Activated gamma-delta T cell (primary cell): ENCODE measurements around the gene APOA1.

Experiments used
- DNase-seq: peaks from one replicate; lab custom pipeline; 2025; lab: John Stamatoyannopoulos, UW
- total RNA-seq, 2 donors: gene quantifications; one replicate each; lab custom pipeline; 2026; lab: John Stamatoyannopoulos, UW

Gene APOA1
- 0.05 to 0.35 reads per million in 2 donors for total RNA-seq

DNA sequence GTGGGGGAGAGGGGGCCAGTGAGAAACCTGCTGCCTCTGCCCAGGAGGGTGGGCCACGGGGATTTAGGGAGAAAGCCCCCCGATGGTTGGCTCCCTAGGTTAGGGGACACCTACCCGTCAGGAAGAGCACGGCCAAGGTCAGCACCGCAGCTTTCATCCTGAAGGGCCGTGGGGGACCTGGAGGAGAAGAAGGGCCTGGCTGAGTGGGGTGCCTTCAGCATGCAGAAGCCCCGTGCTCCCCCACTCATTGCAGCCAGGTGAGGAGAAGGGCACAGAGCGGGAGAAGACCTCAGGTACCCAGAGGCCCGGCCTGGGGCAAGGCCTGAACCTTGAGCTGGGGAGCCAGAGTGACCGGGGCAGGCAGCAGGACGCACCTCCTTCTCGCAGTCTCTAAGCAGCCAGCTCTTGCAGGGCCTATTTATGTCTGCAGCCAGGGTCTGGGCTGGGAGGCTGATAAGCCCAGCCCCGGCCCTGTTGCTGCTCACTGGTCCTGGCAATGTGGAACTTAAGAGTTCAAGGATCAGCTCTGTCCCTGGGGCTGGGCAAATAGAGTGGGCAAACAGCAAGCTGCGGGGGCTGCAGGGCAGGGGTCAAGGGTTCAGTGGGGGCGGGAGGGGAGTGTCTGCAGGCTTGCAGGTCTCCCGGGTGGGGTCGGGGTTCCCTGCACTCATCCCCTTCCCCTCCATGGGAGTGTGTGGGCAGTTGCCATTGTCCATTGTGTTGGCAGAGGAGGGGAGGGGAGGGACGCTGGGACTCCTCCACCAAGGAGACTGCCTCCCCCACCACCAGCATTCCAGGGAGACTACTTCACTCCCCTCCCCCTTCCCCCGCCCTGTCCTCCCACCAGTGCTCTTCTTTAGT, at the start of gene APOA1:
Gene APOA1, minus strand, starts transcription at position 392 of the 861 bp plus-strand sequence. Its CDS starts 235 bp downstream, at position 157.
- DNase-seq, result no peak

DNA sequence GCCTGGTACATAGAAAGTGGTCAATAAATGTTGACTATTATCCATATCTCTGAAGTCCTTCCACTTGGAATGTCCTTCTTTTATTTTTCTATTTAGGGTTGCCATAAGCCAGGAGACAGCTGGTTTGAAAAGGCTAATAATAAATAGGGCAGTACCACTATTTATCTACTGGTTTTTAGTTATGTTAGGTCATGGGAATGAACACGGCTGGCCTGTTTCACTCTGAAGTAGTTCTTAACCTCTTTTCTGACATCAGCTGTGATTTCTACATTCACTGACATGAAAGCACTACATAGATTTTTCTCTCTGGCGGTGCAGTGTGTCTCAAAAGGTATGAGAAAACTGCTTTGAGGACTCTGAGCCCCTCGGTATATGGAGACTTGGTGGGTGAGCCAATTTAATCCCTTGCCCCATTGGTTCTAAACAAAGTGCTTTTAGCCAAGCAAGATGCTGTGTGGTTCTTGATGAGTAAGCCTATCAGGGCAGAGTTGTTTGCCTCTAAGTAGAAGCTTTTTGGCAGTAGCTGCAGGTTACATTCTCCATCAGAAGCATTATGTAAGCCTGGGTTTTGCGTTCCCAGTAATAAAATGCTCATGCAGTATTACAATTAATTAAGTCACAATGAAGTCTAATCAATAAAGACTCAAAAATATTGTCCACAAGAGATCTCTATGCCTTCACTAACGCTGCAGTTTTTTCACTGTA, 48.7 kb upstream of the APOA1 start:
- no peak for DNase-seq

DNA sequence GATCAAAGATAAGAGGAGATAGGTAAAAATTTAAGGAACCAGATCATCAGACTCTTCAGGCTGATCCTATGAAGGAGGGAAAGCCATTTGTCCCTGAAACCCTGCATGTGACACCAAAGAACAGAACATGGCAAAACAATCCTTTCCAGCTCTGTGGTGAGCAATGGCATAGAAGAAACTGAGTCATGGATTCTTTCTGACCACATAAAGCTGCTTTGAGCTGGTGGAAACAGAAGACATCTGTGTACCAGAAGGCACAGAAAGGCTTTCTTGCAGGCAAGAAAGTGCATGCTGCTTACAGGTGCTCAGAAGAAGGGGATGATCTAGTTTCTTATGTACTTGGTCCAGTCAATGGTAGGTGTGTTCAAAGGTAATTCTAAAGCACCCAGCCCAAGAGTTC, 45.0 kb upstream of the APOA1 start:
- no peak for DNase-seq

DNA sequence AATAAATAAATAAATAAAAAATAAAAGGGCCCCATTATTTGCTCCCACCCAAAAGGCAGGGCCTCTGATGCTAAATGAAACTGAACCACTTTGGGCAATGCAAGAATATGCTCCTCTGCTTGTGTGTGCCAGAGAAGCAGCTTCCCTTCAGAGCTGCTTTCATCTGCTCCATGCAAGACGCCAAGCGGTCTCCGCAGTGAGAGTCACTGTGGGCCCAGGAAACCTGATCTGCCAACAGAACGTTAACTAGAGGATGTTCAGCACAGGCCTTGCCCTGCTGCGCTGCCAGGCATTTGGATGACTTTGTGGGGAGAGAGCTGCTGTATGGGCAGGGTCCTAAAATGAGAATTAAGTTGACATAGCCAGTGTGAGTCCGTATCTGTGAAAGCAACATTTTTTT, 43.7 kb upstream of the APOA1 start:
- no peak for DNase-seq

DNA sequence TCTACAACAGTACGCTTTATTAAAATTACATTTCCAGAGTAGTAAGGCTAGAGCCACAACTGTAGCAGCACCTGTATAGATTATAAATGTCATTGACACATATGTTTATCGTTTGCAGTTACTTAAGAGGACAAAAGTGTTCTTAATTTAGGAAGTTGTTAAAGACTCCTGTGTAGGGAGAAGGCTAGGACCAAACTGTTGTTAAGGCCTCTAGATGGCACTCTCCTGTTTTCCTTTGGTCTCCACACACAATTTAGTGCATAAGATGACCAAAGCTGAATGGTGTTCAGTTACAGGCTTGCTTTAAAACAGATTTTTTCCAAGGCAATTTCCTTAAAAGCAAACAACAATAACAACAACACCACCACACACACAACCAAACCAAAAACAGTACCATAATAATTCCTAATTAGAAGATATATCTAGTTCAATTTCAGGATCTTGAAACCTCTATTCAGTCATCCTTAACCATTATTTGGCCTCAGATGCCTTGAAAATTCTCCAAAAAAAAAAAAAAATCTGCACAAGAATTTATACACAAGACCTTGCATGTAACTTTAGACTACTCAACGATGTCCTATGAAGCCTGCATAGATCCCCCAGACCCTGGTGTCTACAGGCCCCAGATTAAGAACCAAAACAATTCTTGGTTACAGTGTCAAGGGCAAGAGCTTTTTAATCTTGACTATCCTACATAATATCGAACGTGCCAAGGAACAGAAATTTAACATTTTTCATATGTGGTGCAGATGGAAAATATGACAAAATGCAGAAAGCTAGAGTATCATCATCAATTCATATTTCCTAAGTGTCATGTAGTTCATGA, 42.6 kb upstream of the APOA1 start:
- no peak for DNase-seq

DNA sequence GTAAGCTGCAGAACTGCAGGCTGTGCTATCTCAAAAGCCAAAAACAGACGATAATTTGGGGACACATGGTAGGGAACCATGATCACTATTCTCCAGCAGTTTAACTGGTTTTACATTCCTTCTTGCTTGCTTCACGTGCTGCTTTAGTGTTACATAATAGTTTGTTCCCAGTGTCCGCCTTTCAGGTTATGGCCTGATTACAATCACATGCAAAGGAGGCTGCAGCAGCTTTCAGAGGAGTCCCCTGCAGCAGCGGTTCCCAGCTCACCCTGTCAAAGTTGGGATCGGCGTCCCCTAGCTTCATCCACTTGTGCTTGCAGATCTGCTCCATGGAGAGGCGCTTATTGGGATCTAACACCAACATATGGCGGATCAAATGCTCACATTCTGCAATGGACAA, 39.2 kb upstream of the APOA1 start:
- DNase-seq, result no peak

DNA sequence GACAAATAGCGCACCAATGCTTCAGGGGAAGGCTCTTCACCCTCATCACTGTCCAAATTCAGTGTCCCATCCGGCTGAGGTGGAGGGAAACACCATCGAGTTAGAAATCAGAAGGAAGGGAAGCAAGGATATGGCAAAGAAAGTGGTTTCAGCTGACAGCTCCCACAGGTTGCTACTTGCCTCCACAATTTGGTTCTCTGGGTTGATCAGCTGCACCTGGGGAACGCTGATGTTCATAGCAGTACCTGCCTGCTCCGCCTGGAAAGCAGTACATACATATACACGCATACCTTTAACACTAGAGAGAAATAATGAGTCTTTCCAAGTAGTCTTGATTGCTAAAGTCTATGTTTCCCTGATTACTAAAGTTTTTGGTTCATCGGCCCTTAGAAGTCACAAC, 37.8 kb upstream of the APOA1 start:
- no peak for DNase-seq

DNA sequence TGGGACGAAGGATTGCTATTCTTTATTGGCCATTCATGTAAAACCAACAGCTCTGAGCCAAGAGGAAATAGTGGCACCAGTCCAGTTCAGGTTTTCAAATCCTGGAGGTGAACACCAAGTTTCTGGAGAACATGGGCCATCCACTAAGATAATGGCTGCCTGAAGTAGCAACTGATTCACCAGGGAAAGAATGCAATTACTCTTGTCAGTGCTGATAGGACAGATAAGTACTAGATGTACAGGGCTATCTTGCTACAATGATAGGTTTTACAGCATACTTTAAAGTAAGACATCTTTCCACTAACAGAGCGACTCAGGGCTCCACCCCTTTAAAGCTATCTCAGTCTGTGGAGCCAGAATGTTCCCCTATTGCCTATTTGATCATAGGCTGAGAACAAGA, 36.8 kb upstream of the APOA1 start:
- DNase-seq, result no peak

DNA sequence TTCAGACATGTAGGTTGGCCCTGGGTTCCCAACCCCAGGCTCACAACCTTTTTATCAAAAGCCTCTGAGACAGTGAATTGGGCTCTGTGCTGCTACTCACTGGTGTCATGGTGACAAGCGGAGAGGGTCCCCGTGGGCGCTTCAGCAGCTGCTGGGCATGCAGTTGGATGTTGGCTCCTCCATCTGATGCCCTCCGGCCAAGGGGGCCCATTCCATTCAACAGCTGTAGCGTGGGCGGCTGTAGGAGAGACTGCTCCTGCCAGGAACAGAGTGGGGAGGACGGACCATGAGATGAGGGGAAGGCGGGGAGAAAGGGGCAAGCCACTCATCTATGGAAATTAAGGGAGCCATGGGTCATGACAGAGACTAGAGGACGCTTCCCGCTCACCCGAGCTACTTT, 36.0 kb upstream of the APOA1 start:
- no peak for DNase-seq

DNA sequence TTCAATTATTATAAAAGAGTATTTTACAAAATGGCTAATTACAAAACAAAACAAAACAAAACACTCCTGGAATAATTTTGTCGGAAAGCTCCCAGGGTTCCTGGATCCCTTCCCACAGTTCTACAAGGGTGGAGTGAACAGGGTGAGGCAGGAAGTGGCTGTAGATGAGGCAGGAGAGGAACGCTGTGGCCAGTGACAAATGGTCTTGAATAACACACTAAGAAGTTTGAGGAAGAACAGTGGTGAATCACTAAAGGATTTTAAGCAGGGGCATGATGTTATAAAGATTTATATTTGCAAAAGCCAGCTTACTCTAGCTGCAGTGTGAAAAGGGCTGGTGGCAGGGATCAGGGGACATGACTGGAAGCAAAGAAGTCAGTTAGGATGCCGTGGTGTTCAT, 33.8 kb upstream of the APOA1 start:
- DNase-seq, result no peak

DNA sequence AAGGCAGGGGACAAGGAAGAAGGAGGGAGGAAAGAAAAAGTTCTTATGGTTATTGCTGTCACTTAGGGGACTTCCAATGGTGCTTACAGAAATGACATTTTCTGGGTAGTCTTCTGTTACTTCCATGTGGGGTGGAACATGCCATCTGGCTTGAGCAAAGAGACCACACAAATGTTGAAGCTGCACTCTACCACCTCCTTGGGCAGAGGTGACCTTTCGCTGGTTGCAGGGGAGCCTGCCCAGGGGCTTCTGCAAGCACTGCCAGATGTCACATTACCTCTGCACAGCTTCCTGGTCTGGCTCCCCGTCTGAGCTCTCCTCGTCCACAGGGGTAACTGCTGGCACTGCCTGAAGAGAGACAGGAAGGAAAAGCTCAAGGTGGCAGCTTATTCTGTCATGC, 32.6 kb upstream of the APOA1 start:
- DNase-seq, result no peak

DNA sequence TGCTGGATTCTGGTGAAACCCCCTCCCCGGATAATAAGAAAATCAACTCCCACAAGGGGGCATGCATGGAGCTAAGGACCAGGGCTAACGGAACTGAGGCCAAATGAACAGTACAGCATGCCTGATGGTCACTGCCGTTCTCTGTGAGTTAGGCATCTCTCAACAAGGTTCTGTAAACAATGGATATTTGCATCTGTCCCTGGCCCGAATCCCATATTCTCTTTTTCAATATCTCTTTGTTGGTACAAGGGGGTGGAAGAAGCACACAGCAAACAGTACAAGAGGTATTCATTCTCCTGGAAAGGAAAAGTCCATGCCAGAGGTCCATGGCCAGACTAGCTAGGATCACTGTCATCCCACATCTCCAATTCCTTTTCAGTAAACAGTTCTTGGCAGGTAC, 32.2 kb upstream of the APOA1 start:
- no peak for DNase-seq

DNA sequence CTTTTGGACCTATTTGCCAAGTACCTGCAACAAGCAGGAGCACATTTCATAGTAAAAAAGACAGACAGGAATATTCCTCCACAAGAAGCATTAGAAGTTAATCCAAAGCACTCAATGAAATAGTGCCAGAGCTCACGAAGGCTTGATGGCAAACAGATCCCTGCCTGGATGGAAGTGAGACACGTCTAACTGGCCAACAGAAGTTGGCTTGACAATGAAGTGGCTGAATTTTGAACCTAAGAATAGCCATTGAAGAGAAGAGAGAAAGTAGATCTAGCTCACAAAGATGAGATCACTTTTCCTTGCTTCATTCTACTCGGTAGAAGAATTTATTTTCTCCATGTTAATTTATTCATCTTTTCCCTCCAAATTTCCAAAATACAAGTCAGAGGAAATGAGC, 30.6 kb upstream of the APOA1 start:
- DNase-seq, result no peak

DNA sequence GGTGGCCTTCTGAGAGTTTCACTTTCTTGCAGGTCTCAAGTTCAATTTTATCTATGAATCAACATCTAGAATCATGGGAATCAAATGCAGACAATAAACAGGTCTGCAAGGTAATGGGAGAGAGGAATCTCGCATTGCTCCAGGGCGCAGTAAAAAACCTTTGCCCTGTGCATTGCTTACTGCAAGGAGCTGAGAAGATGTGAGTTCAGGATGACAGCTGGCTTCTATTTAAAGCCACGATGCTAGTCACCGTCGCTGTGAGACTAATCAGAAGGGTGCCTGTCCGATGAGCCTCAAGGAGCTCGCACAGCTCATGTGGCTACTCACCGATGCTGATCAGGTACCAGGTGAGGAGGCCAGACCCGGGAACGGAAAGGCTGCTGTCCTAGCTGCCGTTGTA, 30.2 kb upstream of the APOA1 start:
- DNase-seq, result no peak

DNA sequence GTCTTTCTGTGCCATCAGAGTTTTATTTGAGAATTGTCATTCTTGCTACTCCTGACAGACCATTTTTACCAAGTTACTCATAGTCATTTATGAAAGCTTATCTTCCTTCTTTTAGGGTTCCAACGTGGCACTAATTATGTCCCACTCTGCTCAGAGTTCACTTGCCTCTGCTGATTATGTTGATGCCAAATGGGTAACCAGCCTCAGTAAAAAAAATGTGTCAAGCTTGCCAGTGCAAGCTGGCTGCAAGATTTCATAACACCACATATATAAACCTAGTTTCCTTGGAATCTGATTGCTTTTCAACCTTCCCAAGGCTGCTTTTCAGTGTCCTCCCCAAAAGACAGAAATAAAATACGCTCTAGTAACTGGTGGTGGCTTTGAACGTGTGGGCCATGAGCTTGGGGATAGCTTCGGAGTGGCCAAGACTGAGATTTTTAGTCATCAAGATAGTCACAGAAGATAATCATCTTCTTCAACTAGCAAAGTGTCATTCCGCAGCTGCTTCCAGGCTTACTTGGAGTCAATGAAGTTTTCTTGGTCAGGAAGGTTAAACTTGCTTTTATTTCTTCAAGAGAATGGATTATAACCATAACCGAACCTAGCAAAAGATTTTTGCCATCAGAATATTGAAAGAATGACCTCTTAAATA, 29.5 kb upstream of the APOA1 start:
- no peak for DNase-seq

DNA sequence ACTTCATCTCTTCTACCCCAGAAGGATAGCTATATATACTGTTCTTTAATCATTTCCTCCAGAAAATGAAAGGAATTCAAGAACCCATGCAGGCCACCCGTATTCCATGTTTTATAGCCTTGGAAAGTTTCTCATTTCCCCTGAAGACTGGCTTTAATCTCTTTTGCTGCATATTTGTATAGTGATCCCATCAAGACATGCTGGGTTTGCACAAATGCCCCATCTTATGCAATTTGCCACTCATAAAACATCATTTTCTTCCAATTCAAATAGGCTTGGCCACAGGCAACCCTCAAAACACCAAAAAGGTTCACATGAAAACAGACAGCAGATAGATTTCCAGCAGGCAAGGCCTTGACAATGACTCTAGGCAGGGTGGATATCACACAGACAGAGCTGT, 28.3 kb upstream of the APOA1 start:
- DNase-seq, result no peak

DNA sequence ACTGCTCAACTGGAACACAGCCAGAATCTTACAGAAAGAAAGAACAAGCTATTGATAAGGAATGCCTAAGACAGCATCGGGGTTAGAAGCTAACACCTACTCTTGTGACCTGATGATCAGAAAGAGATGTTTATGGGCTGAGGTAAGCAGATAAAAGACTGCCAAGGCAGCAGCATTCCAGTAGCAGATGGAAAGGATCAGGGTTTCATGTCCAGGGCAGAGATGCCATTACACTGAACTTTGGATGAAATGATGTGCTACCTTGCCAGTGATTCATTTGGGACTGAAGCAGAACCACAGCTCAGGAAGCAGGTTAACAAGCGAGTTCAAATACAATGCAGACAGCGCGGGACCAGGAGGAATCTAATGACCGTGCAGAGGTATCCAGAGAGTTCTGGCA, 27.1 kb upstream of the APOA1 start:
- DNase-seq, result no peak

DNA sequence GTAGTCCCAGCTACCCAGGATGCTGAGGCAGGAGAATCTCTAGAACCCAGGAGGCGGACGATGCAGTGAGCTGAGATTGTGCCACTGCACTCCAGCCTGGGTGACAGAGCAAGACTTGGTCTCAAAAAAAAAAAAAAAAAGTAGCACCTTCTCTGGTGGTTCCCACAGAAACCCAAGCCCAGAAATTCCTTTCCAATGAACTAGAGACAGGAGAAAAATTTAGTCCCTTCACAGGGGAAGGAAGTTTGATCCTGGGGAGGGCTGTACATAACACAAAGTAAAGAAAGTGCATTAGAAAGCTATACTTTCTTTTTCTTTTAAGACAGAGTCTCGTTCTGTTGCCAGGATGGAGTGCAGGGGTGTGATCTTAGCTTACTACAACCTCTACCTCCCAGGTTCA, 25.5 kb upstream of the APOA1 start:
- no peak for DNase-seq

DNA sequence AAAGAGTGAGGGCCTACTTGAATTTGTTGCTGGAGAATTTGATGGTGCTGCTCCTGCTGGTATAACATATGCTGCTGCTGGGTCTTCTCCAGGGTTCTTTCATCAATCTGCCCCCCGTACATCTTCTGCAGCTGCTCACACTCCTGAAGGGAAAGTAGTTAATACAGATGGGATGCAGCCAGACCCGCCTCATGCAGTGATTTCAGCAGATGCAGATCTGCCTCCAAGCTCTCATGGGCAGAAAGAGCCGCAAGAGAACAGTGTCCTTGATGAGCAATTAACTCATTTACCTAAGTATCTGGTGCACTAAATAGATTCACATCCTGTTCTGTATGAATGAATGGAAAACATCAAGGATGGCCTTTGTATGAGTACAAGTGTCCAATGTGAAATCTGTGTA, 24.8 kb upstream of the APOA1 start:
- no peak for DNase-seq

DNA sequence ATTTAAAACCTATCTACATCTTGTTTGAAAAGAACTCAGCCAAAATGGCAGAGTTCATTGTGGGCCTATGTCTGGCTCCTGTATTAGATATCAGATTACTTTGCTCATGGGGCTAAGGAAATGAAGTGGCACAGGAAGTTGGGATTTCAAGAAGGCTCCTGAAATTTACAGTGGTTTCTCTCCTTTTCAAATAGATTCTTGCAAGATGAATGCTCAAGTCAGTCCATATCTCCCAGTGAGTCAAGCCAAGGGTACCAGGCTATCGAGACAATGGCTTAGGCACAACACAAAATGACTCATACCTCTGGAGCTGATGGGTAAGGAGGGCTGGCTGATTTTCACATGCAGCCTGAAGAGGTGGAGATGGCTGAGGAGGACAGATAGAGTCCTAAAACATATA, 24.1 kb upstream of the APOA1 start:
- DNase-seq, result no peak

DNA sequence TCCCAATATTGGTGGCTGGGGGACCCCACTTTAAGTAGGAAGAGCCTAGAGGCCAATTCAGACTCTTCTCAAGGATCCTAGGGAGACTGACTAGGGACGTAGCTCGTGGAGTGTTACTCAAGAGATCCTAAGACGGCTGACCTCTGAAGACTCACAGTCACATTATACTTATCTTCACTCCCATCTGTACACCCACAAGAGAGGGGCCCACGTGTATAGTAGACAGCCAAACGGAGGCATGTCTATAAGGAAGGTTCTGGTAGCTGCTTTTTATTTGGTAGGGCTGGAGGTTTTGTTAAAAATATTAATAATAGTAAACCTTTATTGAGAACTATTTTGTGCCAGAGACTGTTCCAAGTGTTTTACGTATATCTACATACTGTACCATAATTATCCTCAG, 22.9 kb upstream of the APOA1 start:
- no peak for DNase-seq

DNA sequence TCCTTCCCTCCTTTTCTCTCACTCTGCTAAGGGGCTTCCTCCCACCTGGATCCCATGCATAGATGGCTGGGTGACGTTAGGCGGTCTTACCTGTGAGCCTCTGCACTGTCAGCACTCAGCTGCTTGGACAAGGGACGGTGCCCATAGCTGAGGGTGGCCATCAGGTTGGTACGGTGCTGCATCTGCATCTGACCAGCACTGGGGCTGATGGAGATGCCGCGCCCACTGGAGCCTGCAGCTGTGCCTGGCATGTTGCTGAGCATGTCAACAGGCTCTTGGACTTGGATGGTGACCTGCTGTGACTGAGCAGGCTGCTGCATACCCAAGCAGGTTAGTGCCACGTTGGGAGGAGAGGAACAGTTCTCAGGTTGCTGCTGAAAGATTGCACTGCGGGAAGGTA, 21.8 kb upstream of the APOA1 start:
- DNase-seq, result no peak
